Fibroblast of skin of left quadriceps (primary cell): ENCODE results near the gene DUOX2.
"Not testable (repeated sequence)": the region's sequence is repeated elsewhere in the genome, so short reads cannot be mapped to it uniquely, and the experiment has no call there.

Experiments
- DNase-seq, 2 experiments: peaks; one replicate each; pipeline ENCODE4 v3.0.0-alpha.2; 2013; ENCODE audit warnings: low read depth in 2 of 2

The DUOX2 gene

DNA sequence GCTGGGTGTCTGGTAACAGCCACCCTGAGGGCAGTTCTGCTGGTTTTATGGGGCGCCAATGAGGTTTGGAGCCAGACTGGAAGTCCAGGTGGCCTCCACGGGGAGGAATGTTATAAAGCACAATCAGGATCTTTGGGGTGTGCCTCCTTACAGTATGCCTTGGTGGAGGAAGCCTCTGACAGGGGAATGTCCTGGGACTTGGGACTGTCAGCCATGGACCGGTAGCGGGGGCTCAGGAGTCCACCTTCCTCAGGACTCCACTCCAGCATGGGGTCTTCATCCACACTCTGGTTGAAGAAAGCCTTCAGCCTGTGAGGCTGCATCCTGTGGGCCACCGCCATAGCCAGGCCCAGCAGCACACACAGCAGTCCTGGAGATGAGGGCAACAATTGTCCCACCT lies 5.0 kb upstream of the DUOX2 start:
- no peak for DNase-seq

DNA sequence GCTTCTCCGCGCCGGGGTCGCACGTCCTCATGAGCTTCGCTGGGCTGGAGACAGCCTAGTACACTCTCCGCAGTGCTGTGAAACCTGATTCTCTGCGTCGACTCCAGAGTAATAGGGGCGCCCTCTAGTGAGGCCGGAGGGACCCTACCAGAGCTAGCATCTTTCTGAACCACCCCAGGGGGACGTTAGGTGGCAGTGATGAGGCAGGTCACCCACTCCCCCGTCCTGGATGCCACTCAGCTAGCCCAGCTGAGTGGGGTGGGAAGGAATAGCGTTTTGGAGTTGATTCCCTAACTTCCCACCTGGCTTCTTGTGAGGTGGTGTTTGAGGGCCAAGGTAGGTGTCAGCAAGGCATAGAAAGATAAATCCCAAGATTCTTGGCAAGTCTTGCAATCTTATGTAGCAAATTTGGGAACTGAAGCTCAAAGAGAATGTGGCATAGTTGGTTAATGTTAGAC lies 4.2 kb upstream of the DUOX2 start:
- DNase-seq, result peak; percentile 74 to 77

DNA sequence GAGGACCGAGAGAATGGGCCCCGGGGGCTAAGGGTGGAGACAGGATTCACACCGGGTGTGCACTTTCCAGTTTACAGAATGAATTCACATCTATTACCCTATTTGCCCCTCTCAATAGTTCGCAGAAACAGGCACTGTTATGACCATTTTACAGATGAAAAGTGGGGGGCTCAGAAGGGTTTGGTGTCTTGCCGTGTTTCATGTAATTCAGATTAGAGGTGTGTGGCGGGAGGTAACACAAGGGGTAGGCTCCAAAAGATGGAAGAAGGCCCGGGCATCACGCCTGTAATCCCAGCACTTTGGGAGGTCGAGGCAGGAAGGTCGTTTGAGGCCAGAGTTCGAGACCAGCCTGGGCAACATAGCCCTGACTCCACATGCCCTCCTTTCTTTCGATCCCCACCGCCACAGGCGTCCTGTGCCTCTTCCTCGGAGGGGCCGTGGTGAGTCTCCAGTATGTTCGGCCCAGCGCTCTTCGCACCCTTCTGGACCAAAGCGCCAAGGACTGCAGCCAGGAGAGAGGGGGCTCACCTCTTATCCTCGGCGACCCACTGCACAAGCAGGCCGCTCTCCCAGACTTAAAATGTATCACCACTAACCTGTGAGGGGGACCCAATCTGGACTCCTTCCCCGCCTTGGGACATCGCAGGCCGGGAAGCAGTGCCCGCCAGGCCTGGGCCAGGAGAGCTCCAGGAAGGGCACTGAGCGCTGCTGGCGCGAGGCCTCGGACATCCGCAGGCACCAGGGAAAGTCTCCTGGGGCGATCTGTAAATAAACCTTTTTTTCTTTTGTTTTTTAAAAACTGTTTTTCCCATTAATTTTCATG lies 3.5 kb upstream of the DUOX2 start:
- DNase-seq, result no peak

DNA sequence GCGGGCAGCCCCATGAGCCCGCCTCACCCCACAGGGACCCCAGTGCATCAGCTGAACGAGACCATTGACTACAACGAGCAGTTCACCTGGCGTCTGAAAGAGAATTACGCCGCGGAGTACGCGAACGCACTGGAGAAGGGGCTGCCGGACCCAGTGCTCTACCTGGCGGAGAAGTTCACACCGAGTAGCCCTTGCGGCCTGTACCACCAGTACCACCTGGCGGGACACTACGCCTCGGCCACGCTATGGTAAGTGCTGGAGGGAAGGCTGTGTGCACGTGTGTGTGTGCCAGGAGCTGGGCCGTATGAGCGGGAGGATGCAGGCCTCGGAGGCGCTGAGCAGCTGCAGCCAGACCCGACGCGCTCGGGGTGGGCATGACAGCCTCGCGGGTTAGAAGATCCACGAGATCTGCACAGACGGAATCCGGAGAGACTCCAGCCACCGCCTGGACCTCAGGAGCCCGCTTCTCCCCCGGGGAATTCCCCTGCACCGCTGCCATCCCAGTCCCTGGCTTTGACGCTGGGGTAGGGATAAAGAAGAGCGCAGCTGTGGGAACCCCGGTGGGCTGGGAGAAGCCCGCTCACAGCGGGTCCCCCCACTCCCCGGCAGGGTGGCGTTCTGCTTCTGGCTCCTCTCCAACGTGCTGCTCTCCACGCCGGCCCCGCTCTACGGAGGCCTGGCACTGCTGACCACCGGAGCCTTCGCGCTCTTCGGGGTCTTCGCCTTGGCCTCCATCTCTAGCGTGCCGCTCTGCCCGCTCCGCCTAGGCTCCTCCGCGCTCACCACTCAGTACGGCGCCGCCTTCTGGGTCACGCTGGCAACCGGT lies 2.7 kb upstream of the DUOX2 start:
- DNase-seq, result no peak

DNA sequence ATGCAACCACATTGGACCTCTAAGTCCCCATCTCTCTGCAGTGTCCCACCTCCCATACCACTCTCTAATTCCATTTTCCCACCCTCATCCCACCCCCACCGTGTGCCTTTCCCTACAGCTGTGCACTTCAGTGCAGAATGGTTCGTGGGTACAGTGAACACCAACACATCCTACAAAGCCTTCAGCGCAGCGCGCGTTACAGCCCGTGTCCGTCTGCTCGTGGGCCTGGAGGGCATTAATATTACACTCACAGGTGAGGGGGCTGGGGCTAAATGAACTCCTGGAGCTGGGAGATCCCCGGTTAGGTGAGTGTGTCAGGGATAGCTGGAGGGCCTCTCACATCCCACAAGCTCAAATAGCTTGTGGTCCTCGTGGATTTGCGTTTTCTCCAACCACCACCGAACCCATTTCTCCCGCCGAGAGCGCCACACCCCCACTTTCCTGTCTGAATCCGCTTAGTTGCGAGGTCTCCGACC lies 2.1 kb upstream of the DUOX2 start:
- no peak for DNase-seq

DNA sequence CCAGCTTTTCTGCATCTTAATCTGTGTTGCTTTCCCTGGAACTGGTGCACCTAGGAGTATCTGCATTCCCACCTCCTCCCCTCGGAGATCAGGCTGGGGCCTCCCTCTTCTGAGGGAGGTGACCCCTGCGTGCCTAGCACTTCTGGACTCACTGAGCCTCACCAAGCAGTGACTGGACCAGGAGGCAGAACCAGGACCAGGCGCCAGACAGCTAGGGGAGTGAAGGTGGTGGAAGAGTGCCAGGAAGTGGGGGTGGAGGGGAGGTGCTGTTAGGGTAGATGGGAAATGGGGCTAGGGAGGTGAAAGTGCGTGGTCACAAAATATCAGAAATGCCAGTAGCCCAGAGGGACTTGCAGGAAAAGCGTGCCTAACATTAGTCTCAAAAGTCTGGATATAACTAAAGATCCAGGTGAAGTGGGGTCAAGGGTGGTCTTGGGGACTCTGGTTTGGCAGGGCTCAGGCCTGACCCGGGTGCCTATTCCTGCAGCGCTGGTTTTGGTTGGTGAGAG lies 1.4 kb upstream of the DUOX2 start:
- DNase-seq, result no peak

DNA sequence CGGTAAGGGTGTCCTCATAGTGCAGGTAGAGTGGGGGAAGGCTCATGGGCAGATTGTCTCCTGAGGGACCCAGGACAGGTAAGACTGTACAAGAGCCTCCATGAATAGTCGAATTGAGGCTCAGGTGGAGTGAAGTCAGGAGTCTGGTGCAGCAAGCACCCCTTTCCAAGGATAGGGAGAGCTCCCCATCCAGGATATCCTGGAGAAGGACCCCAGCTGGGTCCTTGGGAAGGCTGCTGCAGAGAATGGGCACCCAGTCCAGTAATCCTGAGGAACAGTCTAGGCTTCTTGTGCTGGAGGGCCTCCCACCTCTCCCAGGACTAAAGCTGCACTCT lies 746 bp upstream of the DUOX2 start:
- DNase-seq, result no peak

DNA sequence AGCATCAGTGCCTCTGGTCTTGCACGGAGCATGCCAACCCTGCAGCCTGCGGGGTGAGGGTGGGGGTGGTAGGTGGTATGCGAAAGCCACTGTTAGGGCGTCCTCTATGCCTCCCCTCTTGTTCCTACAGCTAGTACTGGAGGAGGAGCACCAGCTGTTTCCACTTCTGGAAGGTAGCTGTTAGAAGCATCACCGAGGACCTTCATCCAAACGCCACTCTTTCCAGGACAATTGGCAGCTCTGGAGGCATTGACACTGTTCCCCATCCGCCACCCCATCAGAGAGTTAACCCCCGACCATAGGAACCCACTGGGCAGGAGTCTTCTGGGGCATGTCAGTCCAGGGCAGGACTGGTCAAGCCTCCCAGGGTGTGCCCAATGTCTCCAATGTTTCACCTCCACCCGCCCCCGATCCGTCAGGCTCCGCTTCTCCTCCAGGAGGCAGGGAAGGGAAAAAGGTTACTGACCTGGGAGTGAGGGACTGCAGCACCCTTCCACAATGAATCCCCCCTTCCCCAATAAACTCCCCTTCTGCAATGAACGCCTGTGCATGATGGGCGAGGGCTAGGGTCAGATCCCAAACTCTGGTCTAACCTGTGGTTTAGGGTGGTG lies 487 bp downstream of the DUOX2 start:
- DNase-seq, result no peak

DNA sequence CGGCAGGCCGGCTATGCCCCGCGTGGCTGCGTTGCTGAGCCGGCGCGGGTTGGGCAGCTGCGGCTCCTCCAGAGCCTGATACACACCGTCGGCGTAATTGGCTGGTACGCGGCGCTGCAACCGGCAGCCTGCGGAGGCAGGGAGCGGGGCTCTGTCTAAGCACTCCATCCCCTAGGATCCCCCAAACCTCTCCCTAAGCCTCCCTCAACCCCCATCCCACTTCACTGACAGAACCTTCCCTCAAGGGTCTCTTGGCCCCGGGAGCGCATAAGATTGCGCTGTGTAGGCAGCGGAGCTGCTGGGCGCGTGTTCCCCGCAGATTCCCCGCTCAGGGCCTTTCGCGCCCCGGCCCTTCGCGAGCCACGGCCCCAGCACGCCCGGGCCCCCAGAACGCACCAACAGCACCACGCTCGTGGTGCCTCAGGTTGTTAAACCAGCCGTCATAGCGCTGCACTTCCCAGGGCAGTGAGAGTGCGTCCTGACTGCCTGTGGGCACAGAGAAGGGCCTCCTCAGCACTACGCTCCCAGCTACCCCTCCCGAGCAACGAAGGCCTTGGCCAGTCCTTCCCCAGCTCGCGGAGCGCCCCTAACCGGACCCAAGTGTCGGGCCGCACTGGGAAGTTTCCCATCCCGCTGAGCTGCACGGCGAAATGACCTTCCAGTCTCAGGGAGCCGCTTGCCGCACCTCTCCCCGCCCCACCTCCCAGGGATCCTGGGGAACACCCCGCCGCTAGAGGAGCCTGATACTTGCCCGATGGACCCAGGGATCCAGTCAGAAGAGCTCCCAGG lies 1.2 kb downstream of the DUOX2 start:
- no peak for DNase-seq

DNA sequence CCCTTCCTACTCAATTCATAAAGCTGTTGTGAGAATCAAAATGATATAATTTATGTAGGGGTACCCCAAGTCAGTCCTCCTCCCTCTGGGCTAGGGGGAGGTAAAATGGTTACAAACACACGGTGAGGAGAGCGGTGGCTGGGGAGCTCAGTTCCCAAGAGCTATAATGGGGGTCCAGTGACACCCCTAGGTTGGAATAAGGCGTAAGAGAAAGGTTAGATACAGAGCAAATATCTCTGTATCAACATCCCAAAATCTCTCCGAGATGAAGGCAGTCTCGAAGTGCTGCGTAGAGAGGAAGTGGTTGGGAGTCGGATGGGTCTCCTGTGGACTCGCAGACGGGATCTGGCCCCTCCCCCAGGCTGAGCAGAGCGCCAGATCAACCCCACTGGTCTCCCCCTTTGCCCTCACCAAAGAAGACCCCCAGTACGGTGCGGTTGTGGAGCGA lies 1.8 kb downstream of the DUOX2 start:
- DNase-seq, result no peak

DNA sequence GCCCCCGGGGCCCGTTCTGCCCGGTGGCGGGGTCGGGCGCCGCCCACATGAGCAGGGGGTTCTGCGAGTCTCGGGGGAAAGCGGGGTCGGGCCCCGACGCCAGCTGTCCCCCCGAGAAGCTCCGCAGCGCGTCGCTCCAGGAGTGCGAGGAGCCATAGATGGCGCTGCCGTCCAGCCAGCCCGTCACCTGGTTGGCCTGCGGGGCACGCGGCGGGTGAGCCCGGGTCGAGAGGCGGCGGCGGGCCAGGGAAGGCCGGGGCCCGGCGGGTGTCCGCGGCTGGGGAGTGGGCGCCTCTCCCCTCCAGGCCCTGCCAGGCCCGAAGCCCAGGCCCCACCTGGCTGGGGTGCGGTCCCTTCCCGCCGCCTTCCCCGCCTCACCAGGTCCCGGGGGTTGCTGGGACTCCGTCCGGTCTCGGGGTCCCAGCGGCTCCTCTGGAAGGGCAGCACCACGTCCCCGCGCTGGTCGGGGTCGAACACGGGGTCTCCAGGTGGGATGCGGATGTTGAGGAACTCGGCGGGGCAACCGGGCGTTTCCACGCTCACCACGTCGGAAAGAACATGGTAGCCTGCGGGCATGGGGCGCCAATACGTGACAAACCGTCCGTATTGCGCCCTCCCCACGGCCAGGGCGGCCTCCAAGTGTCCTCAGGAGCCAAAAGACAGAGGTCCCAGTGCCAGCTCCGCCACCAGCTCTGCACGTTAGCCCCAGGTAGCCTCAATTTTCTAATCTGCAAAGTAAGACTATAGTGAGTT lies 2.4 kb downstream of the DUOX2 start:
- no peak for DNase-seq

DNA sequence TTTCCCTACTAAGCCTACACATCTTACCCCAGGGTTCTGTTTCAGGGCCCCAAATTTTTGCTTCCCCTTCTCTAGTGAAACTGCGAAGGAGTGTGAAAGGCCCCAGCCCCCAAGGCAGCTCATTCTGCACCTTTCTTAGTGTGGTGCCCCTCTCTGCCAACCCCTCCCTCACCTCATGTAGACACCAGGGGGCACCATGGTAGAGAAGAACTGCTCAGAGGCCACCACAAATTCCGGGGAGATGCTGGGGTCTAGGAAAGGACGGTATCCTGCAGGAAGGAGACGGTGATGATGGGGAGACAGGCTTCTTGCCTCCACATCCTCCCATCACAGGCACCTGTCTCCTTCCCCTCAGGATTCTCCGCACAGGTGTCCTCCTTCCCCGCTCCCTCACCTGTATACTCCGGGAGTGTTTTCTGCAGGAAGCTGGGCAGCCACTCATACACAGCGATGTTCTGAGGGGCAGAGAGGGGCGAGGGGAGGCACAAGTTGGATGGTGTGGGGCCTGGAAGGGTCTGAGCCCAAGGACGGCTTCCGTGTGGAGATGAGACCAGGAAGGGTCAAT lies 3.6 kb downstream of the DUOX2 start:
- no peak for DNase-seq

DNA sequence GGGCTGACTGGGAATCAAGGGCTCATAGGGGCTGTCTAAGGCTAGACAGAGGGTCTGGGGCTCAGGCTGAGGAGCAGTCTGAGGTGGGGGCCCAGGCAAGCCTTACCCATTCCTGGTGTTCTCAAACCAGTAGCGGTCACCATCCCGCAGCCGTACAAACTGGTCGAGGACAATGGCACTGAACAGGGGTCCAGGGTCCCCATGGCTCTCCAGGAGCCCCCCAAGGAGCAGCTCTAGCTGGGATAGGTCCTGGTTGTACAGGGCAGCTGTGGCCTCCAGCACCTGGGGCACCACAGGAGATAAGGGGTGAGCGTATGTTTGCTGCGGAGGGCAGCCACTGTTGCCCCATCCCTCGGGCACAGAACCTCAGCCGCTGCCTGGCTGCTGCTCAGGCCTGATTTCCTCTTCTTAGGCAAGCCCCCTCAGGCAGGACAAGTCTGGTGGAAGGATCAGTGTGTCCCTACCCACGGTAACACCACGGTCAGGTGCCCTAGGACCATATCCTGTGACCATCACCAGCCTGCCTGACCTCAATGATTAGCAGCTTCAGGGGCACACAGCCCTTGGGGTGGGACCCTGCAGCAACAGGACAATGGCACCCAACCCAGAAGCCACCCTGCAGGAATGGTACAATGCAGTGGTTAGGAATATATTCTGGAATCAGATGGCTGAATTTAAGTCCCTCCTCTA lies 5.9 kb downstream of the DUOX2 start:
- DNase-seq, result no peak

DNA sequence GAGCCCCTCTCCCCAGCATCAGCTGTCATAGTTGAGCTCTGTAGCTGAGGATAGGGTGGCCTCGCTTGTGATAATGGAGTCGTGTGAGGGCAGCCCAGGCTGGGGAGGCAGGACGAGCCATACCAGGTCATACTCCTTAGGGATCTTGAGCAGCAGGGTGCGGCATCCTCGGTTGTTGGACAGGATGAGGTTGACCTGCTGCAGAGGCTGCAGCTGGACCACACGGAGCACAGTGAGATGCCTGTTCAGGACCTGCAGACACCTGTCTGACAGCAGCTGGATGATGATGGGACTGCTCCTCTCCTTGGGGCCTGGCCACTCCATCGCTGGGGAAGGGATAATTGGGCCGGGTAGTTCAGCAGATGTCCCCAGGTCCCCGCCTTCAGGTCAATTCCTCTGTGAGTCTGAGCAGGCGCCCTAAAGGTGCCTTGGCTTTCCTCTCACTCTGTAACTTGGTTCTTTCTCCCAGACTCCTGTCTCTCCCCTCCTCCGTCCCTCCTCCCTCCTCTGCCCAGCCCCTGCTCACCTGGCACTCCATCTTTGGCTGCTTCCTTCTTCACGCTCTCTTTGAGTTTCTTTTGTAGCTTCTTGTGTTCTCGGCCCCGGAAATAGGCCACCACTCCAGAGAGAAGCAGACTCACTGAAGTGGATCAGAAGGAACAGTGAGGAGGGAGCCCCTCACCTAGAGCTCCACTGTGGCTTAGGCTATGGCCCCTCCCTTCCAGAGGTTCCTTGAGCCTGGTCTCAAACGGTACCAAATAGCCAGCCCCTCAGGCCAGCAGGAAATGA lies 7.8 kb downstream of the DUOX2 start:
- DNase-seq, result no peak

DNA sequence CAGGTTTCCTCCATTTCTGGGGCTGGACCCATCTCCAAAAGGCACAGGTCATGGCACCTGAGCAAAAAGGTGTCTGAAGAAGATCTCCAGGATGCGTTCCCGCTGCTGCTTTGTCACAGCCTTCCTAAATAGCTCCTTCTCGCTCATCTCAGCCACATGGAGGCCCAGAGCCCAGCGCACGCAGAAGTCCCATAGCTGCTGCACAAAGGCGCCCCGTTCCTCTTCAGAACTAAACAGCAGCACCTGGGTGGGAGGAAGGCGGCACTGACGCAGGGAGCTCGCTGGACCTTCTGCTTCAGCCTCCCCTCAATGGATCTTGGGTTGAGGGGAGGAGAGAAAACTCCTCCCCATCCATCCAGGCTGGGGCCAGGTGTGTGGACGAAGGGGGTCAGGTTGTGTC lies 8.4 kb downstream of the DUOX2 start:
- DNase-seq, result no peak

DNA sequence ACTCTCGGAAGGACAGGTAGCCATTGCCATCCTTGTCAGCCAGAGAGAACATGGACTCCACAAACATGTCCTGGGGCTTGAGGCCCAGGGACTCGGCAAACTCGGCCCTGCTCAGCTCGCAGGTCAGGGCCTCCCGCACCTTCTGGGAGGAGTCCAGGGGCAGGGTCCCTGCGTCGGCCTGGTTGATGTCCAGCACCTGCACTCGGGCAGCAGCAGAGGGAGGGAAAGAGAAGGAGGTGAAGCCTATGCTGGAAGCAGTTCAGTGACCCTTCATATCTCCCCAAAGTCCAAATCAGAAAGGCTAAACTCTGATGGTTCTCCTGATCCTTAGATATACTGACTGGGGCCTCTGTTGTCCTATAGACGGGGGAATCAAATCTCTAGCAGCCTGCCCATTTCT lies 9.8 kb downstream of the DUOX2 start:
- DNase-seq, result not testable (repeated sequence)

DNA sequence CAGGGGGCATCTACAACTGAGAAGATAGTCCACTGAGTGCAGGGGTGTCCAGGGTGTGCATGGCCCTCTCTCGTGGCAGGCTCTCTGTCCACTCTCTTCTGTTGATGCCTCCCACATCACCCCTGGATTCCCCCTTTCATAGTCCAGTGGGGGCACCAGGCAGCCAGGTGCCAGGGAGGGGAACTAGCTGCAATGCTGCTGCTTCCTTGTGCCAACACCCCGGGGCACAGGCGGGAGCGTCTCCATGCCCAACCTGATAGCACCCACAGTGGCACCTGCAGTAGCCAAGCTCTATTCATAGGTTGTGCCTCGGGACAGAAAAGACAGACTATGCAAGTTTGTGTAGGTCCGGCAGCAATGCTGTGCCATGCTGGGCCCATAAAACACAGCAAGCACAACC lies 11.7 kb downstream of the DUOX2 start:
- DNase-seq, result no peak

DNA sequence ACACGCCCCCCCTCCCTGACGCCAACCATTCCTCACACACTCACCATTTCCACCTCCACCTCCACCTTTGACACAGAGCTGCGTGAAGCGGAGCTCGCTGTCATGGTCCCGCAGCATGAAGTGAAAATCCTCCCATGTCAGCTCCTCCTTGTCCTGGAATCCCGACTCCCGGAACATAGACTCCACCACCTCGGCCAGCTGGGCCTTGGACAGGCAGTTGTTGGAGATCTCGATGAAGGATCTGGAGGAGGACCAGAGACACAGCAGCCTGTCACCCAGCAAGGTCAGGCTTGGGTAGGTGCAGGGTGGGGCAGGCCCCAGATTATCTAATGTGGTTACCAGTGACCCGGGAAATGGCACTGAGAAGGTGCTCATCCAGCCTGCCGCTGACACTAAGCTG lies 12.2 kb downstream of the DUOX2 start:
- no peak for DNase-seq
